ES-I3 (cell line): ENCODE results near the gene ASTN2.

Experiments
- H3K36me3 ChIP-seq: 2 replicates; pipeline ENCODE4 v1.6.1; 2013; ENCODE audit warnings: mild to moderate bottlenecking, low read length, control low read depth, moderate library complexity; ENCODE audit not compliant: insufficient read depth
- H3K4me1 ChIP-seq: 2 replicates; pipeline ENCODE4 v1.6.1; 2013; ENCODE audit warnings: mild to moderate bottlenecking, control low read depth, low read length; ENCODE audit not compliant: insufficient read depth
- H3K9ac ChIP-seq: 2 replicates; pipeline ENCODE4 v1.6.1; 2013; ENCODE audit warnings: low read depth, mild to moderate bottlenecking, low read length, moderate library complexity
- H3K9me3 ChIP-seq: 2 replicates; pipeline ENCODE4 v1.6.1; 2013; ENCODE audit warnings: mild to moderate bottlenecking, low read length, moderate library complexity; ENCODE audit not compliant: control insufficient read depth, insufficient read depth

ASTN2 gene

DNA sequence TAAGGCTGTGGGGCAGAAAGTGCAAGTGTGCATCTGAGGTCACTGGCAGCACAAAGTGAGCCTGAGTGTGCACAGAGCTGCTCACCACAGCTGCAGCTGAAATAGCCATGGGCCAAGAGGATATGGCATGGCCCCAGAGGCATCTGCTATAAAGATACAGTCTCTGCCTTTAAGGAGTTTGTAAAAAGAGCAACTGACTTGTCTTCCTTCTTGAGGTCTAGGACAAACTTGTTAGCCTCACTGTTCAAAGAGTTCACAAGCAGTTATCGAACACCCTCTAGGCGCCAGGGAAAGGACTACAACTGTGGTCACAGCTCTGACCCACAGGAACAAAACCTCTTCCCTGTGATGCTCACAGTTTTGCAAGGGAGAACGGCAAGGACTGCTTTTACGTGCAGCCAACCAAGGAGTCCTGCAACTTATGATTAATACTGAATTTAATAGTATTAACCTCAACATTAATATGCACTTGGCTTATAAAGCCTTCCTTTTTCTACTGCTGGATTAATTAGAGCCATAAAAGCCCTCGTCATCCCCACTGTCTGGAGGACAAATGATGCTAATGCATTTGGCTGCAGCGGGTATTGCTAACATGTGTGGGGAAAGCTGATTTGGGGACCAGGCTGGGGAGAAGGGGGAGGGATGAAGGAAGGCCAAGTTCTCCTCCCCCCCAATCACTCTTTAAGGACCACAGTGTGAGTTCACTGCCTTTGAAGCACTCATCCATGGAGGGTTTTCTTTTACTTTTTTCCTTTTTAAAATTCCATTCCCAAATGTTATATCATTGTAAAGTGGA, 917.6 kb downstream of the ASTN2 start:
- no peaks in the 10 kb centered on the region for H3K9me3 ChIP-seq
- H3K4me1 ChIP-seq: peaks cover 19% of the 10 kb centered on the region; the same call in 1 of the 2 replicates
- no peaks in the 10 kb centered on the region for H3K36me3 ChIP-seq
- no peak overlapping the region for H3K9ac ChIP-seq

DNA sequence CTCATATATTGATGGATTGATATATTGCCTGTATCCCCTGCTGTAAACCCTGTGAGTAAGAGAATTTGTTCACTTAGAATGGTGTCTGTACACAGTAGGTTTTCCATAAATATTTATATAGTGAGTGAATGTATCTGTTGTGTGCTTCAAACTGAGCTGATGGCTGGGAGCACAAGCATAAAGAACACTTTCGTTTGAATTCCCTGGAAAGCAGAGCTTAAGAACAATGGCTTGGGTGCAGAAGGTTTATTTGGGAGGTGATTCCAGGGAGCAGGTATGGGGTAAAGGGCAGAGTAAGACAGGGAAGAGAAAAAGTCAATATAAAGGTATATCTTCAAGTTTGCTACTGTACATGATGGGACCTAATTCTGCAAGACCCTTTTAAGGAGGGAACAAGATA, 918.7 kb downstream of the ASTN2 start:
- H3K36me3 ChIP-seq: no peaks in the 10 kb centered on the region

DNA sequence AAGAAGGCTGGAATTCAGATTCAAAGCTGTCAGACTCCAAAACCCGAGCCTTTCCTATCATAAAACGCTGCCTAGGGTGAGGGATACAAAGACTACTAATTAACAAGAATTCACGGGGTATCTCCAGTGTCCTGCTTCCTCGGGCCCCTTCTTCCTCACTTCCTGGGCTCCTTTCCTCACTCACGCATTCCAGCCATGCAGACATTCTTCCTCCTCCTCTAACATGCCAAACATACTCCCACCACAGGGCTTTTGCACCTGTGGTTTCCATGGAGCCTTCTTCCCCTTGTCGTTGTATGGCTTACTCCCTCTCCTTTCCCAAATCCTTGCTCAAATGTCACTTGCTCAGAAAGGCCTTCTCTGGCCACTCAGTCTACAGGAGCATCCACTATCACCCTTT, 919.1 kb downstream of the ASTN2 start:
- Histone ChIP-seq H3K4me1 (peaks cover 18% of the 10 kb centered on the region), H3K9ac (no peak overlapping the region)

More for the DNA sequence above, 918.7 kb downstream of the ASTN2 start:
- Histone ChIP-seq H3K9ac (no peak overlapping the region), H3K9me3 (no peaks in the 10 kb centered on the region), H3K4me1 (peaks cover 18% of the 10 kb centered on the region)

DNA sequence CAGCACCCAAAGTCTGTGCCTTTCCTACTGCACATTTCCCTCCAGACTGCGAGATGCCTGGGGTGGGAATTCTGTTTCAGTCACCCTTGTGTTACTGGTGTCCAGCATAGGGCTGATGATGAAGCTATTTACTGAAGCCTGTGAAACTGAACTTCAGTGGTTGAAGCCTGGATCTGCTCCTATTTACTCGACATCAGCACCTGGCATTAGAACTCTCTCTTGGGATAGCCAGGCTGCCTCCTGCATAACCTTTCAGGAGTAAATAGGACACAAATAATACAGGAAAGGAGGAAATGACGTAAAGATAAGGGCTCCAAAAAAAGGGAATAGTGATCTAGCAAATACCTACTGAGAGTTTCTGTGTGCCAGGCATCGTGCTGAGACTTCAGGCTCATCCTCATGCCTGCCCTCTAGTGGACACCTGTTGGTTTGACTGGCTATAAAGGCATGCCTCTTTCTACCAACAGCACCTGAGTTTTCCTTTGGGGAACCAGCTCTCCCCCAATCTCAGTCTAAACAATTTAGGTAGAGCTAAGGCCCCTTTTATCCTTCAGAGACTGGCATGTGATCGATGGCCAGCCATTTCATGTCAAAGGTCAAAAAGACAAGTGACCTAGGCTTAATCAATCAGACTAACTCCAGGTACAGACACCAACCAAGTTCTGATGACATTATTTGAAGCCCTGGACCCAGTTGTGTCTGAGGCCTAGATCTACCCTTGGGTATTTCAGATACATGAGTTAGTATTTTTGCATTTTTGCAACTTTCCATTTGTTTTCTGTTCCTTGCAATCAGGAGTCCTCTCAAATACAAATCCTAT, 919.8 kb downstream of the ASTN2 start:
- Histone ChIP-seq H3K36me3 (no peaks in the 10 kb centered on the region), H3K4me1 (peaks cover 18% of the 10 kb centered on the region), H3K9me3 (no peaks in the 10 kb centered on the region), H3K9ac (no peak overlapping the region)

More for the DNA sequence above, 919.1 kb downstream of the ASTN2 start:
- H3K9me3 ChIP-seq: no peaks in the 10 kb centered on the region
- H3K36me3 ChIP-seq: no peaks in the 10 kb centered on the region

DNA sequence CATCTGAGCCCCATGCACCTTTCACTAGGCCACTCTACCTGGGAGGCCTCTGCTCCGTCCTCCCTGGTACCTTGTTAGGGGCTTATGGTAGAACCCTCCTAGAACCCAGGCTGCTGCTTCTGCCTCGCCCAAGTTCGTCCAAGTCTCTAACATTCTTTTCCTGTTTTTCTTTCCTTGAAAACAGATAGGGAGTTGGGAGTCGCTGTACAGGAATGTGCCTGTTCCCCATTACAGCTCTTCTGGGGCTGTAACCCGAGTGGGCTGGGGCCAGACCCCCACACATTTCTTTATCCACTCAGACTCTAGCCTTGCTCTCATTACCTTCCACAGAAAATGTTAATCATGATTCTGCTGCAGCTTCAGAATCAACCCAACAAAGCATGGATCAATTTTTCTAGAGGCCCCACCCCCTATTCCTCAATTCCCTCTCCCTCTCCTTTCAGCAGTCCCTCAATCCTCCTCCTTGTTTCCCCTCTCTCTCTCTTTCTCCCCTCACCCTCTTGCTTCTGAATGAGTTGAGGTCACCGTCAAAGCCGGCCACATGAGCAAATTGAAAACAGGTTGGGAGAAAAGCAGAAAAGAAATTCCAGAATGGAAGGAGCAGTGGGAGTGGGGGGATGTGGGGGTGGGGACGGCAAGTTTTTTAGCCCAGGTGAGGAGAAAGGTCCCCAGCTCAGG, 921.5 kb downstream of the ASTN2 start:
- Histone ChIP-seq H3K9me3 (no peaks in the 10 kb centered on the region), H3K9ac (no peak overlapping the region), H3K36me3 (no peaks in the 10 kb centered on the region), H3K4me1 (peaks cover 18% of the 10 kb centered on the region)

DNA sequence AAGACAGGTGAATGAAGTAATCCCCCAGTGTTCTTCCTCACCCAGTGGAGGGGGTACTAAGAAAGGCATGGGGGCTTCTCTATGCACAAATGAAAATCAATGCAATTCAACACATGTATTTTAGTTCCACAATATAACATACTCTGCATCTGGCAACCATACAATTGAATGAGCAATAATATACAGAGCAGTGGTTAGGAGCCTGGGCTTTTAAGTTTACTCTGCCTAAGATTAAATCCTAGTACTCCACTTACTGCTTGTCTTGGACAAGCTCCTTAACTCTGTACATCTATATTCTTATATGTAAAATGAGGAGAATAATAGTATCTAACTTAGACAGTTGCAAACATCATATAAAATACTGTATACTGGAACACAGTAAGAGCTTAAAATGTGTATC, 923.2 kb downstream of the ASTN2 start:
- H3K4me1 ChIP-seq: peaks cover 18% of the 10 kb centered on the region
- H3K9ac ChIP-seq: no peak overlapping the region
- no peaks in the 10 kb centered on the region for H3K9me3 ChIP-seq
- H3K36me3 ChIP-seq: no peaks in the 10 kb centered on the region

DNA sequence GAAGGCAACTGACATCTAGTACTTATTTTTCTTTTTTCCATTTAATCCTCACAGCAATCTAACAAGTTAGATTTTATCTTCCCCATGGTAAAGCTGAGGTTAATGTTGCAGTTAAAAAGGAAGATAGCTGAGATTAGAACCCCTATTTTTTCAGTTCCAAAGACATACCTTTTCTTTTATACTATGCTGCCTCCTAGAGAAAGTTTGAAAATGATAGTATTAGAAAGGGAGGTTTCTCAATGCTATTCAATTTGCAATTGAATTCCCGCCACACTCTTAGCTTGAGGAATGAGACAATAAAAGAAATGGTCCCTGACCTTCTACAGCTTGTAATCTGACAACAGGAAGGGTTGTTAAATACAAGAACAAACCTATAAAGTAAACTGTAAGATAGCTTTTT, 923.6 kb downstream of the ASTN2 start:
- Histone ChIP-seq H3K9me3 (no peaks in the 10 kb centered on the region), H3K4me1 (peaks cover 18% of the 10 kb centered on the region)

DNA sequence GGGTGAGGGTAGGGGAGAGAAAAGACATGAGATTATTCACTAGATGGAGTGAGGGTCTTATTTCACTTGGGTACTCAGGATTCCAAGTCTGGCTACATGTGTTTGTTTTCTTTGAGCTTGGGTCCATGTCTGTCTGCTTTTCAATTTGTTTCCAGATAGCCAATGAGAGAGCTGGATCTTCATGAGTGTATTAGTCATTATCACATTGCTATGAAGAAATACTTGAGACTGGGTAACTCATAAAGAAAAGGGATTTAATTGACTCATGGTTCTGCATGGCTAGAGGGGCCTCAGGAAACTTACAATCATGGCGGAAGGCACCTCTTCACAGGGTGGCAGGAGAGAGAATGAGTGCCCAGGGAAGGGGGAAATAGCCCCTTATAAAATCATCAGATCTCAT, 924.5 kb downstream of the ASTN2 start:
- no peaks in the 10 kb centered on the region for H3K36me3 ChIP-seq
- H3K9me3 ChIP-seq: no peaks in the 10 kb centered on the region
- H3K9ac ChIP-seq: no peak overlapping the region

More for the DNA sequence above, 923.6 kb downstream of the ASTN2 start:
- no peak overlapping the region for H3K9ac ChIP-seq
- H3K36me3 ChIP-seq: no peaks in the 10 kb centered on the region

DNA sequence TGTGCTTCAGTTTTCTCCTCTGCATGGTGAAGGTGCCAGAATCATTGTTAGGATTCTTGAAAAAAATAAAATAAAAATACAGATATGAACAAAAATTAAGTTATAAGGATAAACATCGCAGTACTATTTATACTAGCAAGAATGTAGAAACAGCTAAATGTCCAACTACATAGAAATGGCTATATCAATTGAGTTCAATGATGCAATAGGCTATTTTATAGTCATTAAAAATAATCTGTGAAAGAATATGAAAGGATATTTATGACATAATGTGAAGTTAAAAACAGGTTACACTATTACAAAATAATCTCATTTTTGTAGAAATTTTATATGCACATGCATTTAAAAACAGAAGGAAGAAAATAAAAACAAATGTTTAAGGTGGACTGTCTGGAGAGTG, 926.5 kb downstream of the ASTN2 start:
- Histone ChIP-seq H3K36me3 (no peaks in the 10 kb centered on the region), H3K9me3 (no peaks in the 10 kb centered on the region), H3K9ac (no peak overlapping the region), H3K4me1 (peaks cover 15% of the 10 kb centered on the region)

More for the DNA sequence above, 924.5 kb downstream of the ASTN2 start:
- peaks cover 18% of the 10 kb centered on the region for H3K4me1 ChIP-seq

DNA sequence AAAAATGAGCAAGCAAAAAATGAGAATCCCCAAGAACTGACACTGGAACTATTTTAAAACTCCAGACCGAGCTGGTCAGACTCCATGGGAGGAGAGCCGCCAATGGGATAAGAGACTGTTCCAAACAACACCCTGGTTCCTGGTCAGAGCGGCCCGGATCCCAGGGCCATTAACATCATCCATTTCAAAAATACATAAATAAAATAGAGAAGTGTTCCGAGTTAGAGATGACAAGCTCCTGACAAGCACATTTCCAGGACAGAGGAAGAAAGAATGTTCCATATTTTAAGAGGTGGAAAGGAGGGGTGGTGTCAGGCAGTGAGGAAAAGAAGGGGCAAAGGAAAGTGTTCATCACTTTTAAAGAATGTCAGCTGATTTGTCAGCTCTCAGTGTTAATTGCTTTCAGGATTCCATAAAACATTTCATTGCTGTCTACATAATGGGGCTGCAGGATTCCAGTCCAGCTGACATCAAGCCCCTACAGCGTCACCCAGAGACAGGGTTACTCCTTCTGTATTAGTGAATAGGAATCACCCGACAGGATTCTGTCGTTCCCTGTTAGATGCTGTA, 930.3 kb downstream of the ASTN2 start:
- no peaks in the 10 kb centered on the region for H3K36me3 ChIP-seq
- no peaks in the 10 kb centered on the region for H3K9me3 ChIP-seq
- H3K4me1 ChIP-seq: peaks cover 18% of the 10 kb centered on the region
- H3K9ac ChIP-seq: no peak overlapping the region

DNA sequence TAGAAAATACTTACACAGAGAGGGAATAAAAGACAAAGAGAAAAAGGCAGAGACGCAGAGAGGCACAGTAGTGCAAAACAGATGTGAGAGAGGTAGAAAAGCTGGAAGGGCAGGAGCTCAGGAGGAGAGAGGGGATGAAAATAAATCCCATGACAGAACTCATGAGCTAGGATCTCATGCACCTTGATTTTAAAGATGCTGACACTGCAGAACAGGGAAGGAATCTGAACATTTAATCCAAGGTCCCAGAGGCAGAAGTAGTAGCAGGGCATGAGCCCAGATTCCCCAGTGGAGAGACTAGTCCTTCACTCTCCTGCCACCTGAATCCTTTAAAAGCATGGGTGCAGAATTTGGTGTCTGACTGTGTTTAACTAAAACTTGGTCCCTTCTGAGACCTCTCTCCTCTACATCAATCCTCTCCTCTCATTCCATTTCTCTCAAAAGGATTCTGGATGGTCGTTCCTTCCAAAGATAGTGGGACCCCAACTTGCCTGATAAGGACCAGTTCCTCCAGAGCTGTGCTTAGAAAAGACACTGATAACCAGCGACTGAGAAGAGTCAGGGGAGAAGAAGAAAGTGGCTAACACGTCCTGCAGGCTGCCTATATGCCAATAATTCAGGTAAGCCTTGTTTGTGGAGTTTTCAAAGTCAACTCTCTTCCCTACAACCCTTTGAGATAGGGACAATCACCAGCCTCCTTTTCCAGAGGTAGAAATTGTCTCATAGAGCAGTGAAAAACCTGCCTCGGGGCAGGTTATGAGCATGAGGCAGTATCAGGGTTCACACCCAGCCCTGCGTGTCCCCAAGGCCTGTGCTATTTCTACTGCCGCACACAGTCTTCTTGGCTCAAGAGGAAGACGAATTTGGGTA, 931.0 kb downstream of the ASTN2 start:
- H3K9me3 ChIP-seq: no peaks in the 10 kb centered on the region
- H3K9ac ChIP-seq: no peak overlapping the region

DNA sequence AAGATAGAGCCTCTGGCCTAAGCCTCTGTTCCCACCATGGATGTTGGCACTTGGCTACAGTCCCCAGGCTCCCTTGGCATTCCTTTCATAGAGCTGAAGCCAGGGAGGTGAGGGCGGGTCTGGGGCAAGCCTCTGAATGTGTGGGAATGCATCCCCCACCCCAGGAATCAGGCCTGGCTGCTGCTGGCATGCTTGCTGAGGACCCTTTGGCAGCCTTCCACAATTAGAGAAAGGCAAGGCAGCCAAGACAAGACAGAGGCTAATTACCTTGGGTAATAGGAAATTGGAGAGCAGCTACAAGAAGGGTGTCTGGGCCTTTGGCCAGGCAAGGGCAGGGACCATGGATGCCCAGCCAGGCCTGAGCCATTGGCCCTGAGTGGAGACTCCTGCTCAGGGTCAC, 932.1 kb downstream of the ASTN2 start:
- no peak overlapping the region for H3K9ac ChIP-seq
- no peaks in the 10 kb centered on the region for H3K36me3 ChIP-seq
- no peaks in the 10 kb centered on the region for H3K9me3 ChIP-seq
- H3K4me1 ChIP-seq: peaks cover 18% of the 10 kb centered on the region

More for the DNA sequence above, 931.0 kb downstream of the ASTN2 start:
- Histone ChIP-seq H3K4me1 (peaks cover 18% of the 10 kb centered on the region), H3K36me3 (no peaks in the 10 kb centered on the region)

DNA sequence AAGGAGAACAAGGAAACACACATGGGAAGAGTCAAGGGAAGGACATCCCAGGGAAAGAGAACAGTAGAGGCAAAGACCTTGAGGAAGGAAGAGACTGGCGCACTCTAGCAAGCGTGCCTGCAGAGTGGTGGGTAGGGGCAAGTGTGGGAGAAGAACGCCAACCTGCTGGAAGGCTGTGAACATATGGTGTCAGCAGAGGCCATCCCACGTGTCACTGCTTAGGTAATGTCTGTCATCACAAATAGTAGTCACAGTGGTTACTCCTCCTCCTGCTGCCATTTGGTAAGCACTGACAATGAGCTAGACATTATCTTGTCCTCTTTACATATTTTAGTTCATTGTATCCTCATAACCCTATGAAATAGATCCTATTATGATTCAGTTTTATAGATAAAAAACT, 934.2 kb downstream of the ASTN2 start:
- H3K9me3 ChIP-seq: no peaks in the 10 kb centered on the region
- H3K9ac ChIP-seq: no peak overlapping the region
- H3K36me3 ChIP-seq: no peaks in the 10 kb centered on the region
- H3K4me1 ChIP-seq: peaks cover 29% of the 10 kb centered on the region
